NT2/D1 (cell line): ENCODE data around the gene PPP1R36.

Source experiments
- DNase-seq: peaks from one replicate; pipeline ENCODE4 v3.0.0-alpha.2; 2011; ENCODE audit warnings: low read depth, low spot score
- H3K27me3 ChIP-seq: 2 replicates; pipeline ENCODE4 v1.6.0; 2011; ENCODE audit warnings: mild to moderate bottlenecking; ENCODE audit not compliant: insufficient read length, insufficient read depth
- H3K36me3 ChIP-seq: 2 replicates; pipeline ENCODE4 v1.6.1; 2011; ENCODE audit warnings: mild to moderate bottlenecking, low read length, mixed read lengths; ENCODE audit not compliant: insufficient read depth, insufficient read length
- H3K4me1 ChIP-seq: 2 replicates; pipeline ENCODE4 v1.5.1; 2011; ENCODE audit not compliant: insufficient read depth, insufficient read length
- H3K4me3 ChIP-seq: 2 replicates; pipeline ENCODE4 v1.5.1; 2011; ENCODE audit warnings: low read depth; ENCODE audit not compliant: insufficient read length
- H3K9ac ChIP-seq: 2 replicates; pipeline ENCODE4 v1.6.0; 2011; ENCODE audit warnings: low read depth; ENCODE audit not compliant: insufficient read length
- H3K9me3 ChIP-seq: 2 replicates; pipeline ENCODE4 v1.5.1; 2011; ENCODE audit warnings: mild to moderate bottlenecking, low read length; ENCODE audit not compliant: insufficient read depth
- SUZ12 ChIP-seq: IDR thresholded peaks from 2 replicates; pipeline ENCODE4 v1.6.1; 2011; ENCODE audit not compliant: insufficient read length, insufficient read depth; ENCODE audit errors: extremely low read depth
- YY1 ChIP-seq: IDR thresholded peaks from 2 replicates; pipeline ENCODE4 v1.6.1; 2011; ENCODE audit not compliant: insufficient read length, insufficient read depth
- ZNF274 ChIP-seq: IDR thresholded peaks from 2 replicates; pipeline ENCODE4 v1.6.1; 2011; ENCODE audit warnings: mild to moderate bottlenecking, low read depth, low read length

The PPP1R36 gene

DNA sequence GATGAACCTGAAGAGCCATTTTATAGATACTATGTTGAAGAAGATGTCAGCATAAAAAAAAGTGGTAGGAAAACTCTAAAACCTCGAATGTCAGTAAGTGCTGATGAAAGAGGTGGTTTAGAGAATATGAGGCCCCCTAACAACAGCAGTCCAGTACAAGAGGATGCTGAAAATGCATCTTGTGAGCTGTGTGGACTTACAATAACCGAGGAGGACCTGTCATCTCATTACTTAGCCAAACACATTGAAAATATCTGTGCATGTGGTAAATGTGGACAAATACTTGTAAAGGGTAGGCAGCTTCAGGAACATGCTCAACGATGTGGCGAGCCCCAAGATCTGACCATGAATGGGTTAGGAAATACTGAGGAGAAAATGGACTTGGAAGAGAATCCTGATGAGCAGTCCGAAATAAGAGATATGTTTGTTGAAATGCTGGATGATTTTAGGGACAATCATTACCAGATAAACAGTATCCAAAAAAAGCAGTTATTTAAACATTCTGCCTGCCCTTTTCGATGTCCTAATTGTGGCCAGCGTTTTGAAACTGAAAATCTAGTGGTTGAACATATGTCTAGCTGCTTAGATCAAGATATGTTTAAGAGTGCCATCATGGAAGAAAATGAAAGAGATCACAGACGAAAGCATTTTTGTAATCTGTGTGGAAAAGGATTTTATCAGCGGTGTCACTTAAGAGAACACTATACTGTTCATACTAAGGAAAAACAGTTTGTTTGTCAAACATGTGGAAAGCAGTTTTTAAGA, 27.0 kb upstream of the PPP1R36 start:
- H3K4me3 ChIP-seq = no peak overlapping the region
- no peaks in the 10 kb centered on the region for H3K4me1 ChIP-seq
- no peak overlapping the region for H3K9ac ChIP-seq
- no peaks in the 10 kb centered on the region for H3K9me3 ChIP-seq
- TF ChIP-seq ZNF274 (no peak), YY1 (no peak), SUZ12 (no peak)
- H3K36me3 ChIP-seq = peaks cover 24% of the 10 kb centered on the region
- H3K27me3 ChIP-seq = no peaks in the 10 kb centered on the region
- DNase-seq = no peak

- H3K27me3 ChIP-seq = no peaks in the 10 kb centered on the region
- TF ChIP-seq SUZ12 (no peak), YY1 (no peak)
- no peaks in the 10 kb centered on the region for H3K4me1 ChIP-seq
- H3K9ac ChIP-seq = no peak overlapping the region
- H3K4me3 ChIP-seq = no peak overlapping the region
- no peak for DNase-seq
- H3K9me3 ChIP-seq = no peaks in the 10 kb centered on the region
- H3K36me3 ChIP-seq = peaks cover 24% of the 10 kb centered on the region
Observed at GRCh38 chr14:64525354-64525753, 24.4 kb upstream of the PPP1R36 start.

- H3K36me3 ChIP-seq = no peaks in the 10 kb centered on the region
- no peak for TF ChIP-seq SUZ12
- no peaks in the 10 kb centered on the region for H3K27me3 ChIP-seq
- no peak for DNase-seq
- 0 out of 2 replicates have a peak, but pooled peaks cover 4% of the 10 kb centered on the region for H3K9me3 ChIP-seq
- H3K4me1 ChIP-seq = no peaks in the 10 kb centered on the region
- H3K9ac ChIP-seq = no peak overlapping the region
- no peak overlapping the region for H3K4me3 ChIP-seq
Observed at GRCh38 chr14:64531567-64531966, 18.2 kb upstream of the PPP1R36 start.

DNA sequence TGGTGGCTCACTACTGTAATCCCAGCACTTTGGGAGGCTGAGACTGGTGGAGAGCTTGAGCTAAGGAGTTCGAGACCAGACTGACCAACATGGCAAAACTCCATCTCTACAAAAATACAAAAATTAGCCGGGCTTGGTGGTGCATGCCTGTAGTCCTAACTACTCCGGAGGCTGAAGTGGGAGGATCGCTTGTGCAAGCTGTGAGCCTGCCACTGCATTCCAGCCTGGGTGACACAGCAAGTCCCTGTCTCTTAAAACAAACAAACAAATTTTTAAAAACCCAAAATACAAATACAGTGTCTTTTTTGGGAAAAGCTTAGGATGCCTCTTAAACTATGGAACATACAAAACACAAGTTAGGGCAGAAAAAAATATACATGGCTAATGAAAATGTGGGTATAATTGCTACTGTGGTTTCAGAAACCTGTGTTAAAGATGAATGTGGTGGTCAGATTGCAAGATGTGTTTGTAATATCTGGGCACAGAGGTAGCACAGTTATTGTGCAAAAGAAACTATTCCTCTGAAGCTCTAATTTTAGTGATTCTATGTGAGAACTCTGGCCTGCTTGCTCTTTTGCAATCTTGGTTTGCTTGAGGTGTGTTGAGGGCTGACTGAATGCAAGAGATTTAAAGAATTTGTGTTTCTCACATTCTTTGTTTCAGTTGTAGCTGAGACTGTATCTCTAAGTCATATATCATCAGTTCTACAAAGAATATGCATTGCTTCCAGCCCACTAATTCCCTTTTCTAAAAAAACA, 13.1 kb upstream of the PPP1R36 start:
- TF ChIP-seq SUZ12 (no peak), YY1 (no peak), ZNF274 (no peak)
- H3K36me3 ChIP-seq = no peaks in the 10 kb centered on the region
- peaks cover 16% of the 10 kb centered on the region; the same call in 1 of the 2 replicates for H3K9me3 ChIP-seq
- H3K4me3 ChIP-seq = no peak overlapping the region
- no peak overlapping the region for H3K9ac ChIP-seq
- DNase-seq = no peak
- H3K4me1 ChIP-seq = peaks cover 2% of the 10 kb centered on the region
- no peaks in the 10 kb centered on the region for H3K27me3 ChIP-seq

GRCh38 chr14:64540208-64541202, 9.3 kb upstream of the PPP1R36 start, which contains the start of gene HSPA2:
TSS of gene HSPA2 (plus strand) at chr14:64540741. CDS start at chr14:64540850, 109 bp downstream.
- no peaks in the 10 kb centered on the region for H3K27me3 ChIP-seq
- H3K9ac ChIP-seq = peak within 1 kb of the TSS; percentile 74
- H3K9me3 ChIP-seq = peaks cover 22% of the 10 kb centered on the region; the same call in 1 of the 2 replicates
- DNase-seq = peak; percentile 93
- TF ChIP-seq ZNF274 = no peak
- TF ChIP-seq SUZ12 = no peak
- no peak for TF ChIP-seq YY1
- no peaks in the 10 kb centered on the region for H3K36me3 ChIP-seq
- peaks cover 2% of the 10 kb centered on the region for H3K4me1 ChIP-seq
- peak within 1 kb of the TSS; percentile 36 for H3K4me3 ChIP-seq

DNA sequence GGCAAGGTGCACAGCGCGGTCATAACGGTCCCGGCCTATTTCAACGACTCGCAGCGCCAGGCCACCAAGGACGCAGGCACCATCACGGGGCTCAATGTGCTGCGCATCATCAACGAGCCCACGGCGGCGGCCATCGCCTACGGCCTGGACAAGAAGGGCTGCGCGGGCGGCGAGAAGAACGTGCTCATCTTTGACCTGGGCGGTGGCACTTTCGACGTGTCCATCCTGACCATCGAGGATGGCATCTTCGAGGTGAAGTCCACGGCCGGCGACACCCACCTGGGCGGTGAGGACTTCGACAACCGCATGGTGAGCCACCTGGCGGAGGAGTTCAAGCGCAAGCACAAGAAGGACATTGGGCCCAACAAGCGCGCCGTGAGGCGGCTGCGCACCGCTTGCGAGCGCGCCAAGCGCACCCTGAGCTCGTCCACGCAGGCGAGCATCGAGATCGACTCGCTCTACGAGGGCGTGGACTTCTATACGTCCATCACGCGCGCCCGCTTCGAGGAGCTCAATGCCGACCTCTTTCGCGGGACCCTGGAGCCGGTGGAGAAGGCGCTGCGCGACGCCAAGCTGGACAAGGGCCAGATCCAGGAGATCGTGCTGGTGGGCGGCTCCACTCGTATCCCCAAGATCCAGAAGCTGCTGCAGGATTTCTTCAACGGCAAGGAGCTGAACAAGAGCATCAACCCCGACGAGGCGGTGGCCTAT, 8.3 kb upstream of the PPP1R36 start:
- Histone ChIP-seq H3K36me3 (no peaks in the 10 kb centered on the region), H3K9ac (no peak overlapping the region), H3K27me3 (no peaks in the 10 kb centered on the region), H3K4me1 (peaks cover 2% of the 10 kb centered on the region), H3K9me3 (peaks cover 21% of the 10 kb centered on the region; the same call in 1 of the 2 replicates), H3K4me3 (no peak overlapping the region)
- TF ChIP-seq ZNF274 (no peak), YY1 (no peak), SUZ12 (no peak)
- no peak for DNase-seq
